GM19035 (cell line): ENCODE measurements around the gene SH3PXD2B.
"Not testable (repeated sequence)": the region's sequence is repeated elsewhere in the genome, so short reads cannot be mapped to it uniquely, and the experiment has no call there.

Experiments used
- ATAC-seq: cut with Tn5 transposase; IDR thresholded peaks from one replicate; pipeline ENCODE4 v1.9.1; 2021; ENCODE audit not compliant: unreplicated experiment

SH3PXD2B gene

GRCh38 chr5:172486451-172486850 lies 32.1 kb upstream of the SH3PXD2B start:
- no peak for ATAC-seq

DNA sequence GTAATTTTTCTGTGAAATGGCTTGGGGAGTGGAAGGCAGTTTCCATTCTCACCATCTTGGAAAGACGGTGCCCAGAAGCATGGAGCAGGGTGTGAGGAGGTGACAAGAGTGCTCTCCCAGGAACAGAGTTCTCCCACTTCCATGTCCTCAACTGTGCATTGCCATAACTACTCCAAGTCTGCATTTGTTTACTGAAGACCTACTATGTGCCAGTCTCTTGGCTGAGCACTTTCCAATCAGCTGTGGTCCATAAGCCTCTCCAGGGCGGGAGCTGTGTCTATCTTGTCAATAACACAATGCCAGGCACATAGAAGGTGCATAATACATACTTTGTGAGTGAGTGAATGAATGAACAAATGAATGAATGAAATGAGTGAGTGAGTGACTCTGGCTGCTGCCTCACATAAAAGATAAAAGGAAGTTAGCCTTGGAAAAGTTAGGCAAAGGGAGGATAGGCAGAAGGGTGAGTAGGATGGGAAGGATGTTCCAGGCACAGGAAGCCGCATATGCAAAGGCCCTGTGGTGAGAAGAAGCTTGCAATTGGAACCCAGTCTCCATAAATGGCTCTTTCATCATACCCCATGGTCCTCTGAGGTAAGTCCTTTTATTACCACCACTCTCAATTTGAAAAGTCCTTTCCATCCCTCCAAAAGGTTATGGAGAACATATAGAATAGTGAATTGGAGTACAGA lies 31.3 kb upstream of the SH3PXD2B start:
- no peak for ATAC-seq

GRCh38 chr5:172484664-172485063 lies 30.3 kb upstream of the SH3PXD2B start:
- ATAC-seq: no peak

DNA sequence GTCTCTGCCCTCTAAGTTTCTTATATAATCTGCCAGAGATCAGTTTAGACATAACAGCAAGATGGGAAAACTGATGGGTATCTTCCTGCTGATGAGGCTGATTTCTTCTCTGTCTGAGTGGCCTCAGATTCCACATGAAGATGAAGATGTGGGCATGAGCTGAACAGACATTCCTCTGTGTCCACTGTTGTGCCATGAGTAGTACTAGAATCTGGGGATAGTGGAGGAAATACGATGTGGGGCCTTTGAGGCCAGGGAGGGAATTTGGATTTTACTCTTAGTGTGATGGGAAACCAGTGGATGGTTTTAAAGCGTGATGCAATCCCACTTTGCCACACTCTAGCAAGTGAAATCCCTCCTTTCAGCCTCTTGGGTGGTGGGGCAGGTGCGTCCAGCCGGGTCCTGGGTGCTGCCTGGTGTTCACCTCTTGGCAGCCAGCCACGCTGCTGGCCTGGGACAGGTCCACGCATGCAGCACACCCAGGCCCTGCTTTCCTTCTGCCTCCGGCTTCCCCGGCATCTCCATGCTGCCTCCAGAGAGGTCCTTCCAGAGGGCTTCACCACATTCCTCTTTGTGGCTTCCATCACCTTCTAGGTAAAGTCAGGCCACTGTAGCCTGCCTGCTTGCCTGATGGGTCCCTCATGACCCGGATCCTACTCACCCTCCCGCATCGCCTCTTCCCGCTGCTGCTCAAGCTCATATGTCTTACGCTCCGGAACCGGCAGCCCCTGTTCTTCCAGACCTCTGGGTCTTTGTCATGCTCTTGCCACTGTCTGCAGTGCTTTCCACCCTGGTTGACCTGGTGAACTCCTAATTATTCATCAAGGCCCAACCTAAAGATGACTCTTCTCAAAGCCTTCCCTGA lies 28.1 kb upstream of the SH3PXD2B start:
- ATAC-seq: no peak

GRCh38 chr5:172481011-172481800 lies 26.9 kb upstream of the SH3PXD2B start:
- ATAC-seq: no peak

DNA sequence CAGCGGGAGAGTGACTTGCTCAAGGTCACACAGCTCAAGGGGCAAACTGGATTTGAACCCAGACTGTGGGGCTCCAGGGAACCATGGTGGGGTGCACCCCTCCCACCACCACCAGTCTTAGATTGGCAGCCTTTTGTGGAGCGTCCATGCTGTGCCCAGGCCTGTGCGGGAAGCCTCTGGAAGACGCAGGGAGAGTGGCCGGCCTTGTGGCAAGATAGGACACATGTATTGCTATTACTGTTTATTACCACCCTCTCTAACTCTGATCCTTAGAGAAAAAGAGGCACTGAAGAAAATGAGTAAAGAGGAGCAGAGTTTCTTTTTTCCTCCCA lies 25.4 kb upstream of the SH3PXD2B start:
- ATAC-seq: no peak

- ATAC-seq: no peak
Measured at GRCh38 chr5:172479034-172479783, 24.9 kb upstream of the SH3PXD2B start.

DNA sequence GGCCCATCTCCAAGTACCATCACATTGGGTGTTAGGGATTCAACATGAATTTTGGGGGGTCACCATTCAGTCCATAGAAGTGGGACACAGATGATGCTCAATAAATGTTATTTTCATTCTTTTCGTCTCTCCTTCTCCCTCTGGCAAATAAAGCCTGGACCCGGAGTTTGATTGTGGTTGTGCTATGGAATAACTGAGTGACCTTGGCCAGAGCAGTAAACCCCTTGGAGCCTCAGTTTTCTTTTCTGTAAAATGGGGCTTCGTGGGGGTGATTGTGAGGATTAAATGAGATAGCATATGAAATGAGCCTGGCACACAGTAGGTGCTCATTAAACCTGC lies 24.3 kb upstream of the SH3PXD2B start:
- not testable (repeated sequence) for ATAC-seq

- ATAC-seq: no peak
Measured at GRCh38 chr5:172478256-172478655, 23.9 kb upstream of the SH3PXD2B start.

DNA sequence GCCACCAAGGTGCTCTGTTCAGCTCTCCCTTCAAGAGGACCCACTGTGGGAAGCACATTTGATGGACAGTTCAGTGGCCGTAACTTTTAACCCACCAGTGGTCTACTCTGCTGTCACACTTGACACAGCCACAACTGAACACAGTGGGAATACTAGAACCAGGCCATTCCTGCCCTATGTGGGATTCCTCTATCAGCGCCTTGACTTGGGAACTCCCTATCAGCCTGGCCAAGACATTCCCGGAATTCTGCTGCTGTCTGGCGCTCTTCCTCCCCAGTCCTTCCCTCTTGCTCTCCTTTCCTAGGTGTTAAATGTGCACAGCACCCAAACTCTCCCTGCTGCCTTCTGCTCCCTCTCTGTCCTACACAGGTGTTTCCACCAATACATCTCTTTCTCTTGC lies 23.1 kb upstream of the SH3PXD2B start:
- ATAC-seq: no peak

- no peak for ATAC-seq
Measured at GRCh38 chr5:172474293-172474692, 20.0 kb upstream of the SH3PXD2B start.

DNA sequence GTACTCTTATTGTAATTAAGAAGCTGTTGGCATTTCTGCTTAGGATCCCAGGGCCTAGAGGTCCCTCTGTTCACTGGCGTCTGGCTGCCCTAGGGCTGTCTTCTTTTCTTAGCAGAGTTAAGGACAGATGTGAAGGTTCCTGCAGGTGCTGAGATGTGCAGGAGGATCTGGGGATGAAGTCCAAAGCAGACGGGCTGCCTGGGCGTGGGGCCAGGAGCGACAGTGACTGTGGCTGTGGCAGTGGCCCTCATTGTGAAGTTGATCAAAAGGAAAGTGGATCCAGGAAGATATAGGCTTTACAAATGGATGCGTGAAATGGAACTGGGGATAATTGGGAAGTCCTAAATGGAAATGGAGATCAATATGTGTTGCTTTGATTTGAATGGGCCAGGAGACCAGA lies 19.1 kb upstream of the SH3PXD2B start:
- ATAC-seq: no peak

DNA sequence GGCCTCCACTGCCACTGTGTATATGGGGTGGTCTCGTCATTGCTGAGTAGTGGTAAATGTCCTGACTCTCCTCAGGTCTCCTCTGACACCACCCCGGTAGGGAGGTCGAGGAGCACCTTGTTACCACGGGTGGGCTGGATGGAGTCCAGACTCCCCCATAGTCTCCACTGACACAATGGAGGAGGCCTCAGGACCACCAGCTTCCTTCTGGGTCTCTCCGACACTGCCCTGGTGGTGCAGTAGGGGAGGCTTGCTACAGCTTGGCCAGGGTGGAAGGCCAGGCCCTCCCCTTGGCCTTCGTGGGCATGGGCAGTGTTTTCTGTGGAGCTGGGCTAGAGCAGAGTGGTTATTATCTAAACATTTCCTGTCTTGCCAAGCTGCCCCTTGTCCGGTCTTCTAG lies 15.4 kb upstream of the SH3PXD2B start:
- ATAC-seq: no peak

GRCh38 chr5:172466062-172466461 lies 11.7 kb upstream of the SH3PXD2B start:
- no peak for ATAC-seq

DNA sequence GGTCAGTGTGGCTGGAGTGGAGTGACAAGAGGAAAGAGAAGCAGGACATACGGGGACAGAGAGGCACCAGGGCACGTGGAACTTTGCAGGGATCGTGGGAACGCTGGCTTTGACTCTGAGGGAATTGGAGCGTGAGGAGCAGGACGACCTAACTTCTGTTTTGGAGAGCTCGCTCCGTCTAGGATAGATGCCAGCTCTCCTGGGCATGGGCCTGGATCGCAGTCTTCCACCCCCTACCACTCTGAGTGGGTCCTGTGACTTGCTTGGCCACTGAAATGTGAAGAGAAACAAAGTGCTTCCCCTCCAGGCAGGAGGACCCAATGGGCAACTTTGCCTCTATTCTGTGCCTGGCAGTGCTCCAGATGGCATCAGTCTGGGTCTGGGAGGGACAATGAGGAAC lies 8.7 kb upstream of the SH3PXD2B start:
- no peak for ATAC-seq

DNA sequence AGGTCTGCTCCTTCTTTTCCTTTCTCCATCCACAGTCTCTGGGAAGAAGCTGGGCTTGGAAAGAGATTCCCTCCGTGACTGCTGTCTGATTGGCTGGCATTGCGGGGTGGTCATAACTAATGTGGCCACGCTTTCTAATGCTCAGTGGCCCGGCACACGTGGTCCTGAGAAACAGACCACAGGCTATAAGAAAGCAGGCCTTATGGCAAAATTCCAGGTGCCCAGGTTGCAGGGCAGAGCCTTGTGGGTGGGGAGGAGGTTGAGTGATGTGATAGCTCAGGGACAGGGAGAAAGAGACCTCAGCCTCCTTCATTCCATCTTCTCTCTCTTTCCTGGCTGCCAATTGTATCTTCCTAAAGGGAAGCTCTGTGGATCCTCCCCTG lies 5.4 kb upstream of the SH3PXD2B start:
- no peak for ATAC-seq

DNA sequence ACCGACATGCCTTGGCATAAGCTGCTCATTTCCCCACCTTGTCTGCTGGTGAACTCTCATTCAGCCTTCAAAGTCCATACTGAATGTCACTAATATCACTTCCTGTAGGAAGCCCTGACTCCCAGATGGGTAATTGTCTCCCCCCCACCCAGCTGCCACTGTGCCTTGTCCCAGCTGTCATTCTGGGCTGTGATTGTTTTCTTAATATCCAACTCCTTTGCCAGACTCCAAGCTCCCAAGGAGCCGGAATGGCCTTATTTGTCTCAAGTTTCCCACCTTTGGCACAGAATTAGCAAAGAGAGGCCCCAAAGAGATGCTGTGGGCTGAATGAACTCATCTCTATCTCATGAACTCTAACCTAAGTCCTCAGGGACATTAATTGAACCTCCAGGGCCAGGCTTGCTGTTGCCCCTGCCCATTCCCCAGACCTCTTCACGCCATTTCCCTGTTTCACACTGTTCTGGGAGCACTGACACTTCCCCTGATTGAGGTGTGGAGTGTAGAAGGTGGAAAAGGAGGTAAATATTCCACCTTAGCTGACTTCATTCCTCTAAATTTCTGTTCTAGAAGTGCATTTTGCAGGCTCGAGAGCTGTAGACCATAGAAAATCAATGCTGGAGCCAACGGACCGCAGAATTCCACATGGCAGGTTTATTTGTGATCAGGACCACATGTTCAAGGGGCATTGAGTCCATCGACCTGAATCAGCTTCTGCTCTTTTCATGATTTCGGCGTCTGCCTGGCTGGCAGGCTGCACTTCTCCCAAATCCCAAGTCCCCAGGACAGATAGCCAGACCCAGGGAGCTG lies 4.9 kb upstream of the SH3PXD2B start:
- ATAC-seq: no peak

DNA sequence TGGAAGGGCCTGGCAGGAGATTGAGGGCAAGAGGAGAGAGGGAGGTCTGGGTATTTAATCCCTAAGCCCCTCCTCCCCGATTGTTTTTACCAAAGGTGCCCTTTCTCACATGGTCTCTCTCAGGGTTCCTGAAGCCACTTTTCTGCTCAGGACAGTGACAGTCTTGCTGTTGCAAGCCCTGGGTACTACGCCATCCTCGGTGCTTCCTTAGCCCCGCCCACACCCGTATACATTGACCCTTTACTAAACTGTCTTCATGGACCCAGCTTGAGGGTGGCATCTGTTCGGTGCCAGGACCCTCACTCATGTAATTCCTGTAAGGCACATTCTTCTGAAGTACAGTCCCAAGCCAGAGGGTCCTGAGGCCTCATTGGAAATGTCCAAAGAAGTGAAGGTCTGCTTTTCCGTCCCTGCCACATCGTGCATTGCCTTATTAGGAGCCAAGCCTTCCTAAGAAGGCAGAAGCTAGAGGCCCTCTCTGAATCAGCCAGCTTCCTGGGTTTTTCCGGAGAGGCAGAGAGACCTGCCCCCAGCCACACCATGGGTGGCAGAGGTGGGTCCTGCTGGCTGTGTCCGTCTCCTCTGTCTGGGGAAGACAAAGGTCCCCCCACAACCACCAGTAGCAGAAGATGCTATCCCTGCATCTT lies 1.9 kb upstream of the SH3PXD2B start:
- no peak for ATAC-seq

- no peak for ATAC-seq
Measured at GRCh38 chr5:172455511-172456061, 1.3 kb upstream of the SH3PXD2B start.

DNA sequence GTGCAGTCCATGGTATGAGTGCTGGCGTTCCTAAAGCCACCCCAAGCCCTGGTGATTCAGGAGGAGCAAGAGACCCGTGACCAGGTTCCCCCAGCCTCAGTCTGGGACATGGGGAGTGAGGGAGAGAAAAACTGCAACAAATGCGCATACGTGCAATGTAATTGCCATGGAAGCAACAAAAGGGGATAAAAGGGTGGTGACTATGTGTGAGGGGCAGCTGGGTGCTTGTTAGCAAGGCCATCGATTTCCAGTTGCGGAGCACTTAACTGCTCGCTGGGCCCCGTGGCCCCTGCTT lies 709 bp upstream of the SH3PXD2B start:
- no peak for ATAC-seq
